ENCODE data around the gene GRIN2A. TPM values are rescaled to one million over a fixed set of nuclear protein-coding genes. Genes with fewer than 3 reads are reported as not detected.
A peak's percentile ranks its signal among the peaks of the same experiment; 100 is the strongest.
"Not testable (repeated sequence)": the region's sequence is repeated elsewhere in the genome, so short reads cannot be mapped to it uniquely, and the experiment has no call there.

The GRIN2A gene
- total and polyA plus RNA-seq, 4 experiments from 2014 or later: not detected

GRCh38 chr16:9898555-9898954 lies 283.7 kb downstream of the GRIN2A start:
- H3K27ac Mint-ChIP-seq: no peak overlapping the region
- intact Hi-C loops (cut with micrococcal nuclease): no loop called here

GRCh38 chr16:9898124-9898523 lies 284.1 kb downstream of the GRIN2A start:
- Mint-ChIP-seq H3K9me3 (peaks cover 0 to 17% (median 3%) of the 10 kb centered on the region in 8 donors), H3K27me3 (peaks cover 0 to 1% of the 10 kb centered on the region in 2 donors), H3K4me1 (peaks cover 0 to 2% (median 0%) of the 10 kb centered on the region in 4 donors), H3K27ac (no peak overlapping the region), H3K4me3 (no peak overlapping the region), H3K36me3 (no peaks in the 10 kb centered on the region)
- no peak for DNase-seq
- H3K4me1 ChIP-seq (ENCODE audit: insufficient read depth, low read length): no peaks in the 10 kb centered on the region
- H3K4me3 ChIP-seq (ENCODE audit: low read length in 2 of 2): no peak overlapping the region
- ChIA-PET CTCF (ENCODE audit: partially characterized antibody) (no interaction called here), POLR2A (ENCODE audit: partially characterized antibody) (no interaction called here)
- H3K36me3 ChIP-seq (ENCODE audit: insufficient read depth, low read length): no peaks in the 10 kb centered on the region
- intact Hi-C loops (cut with micrococcal nuclease): no loop called here
- H3K27ac ChIP-seq (ENCODE audit: low read depth, low read length): no peak overlapping the region
- peaks cover 0 to 5% of the 10 kb centered on the region in 2 donors for H3K9me3 ChIP-seq (ENCODE audit: control insufficient read depth in 1 of 2, low read length in 2 of 2)
- no peaks in the 10 kb centered on the region for H3K27me3 ChIP-seq (ENCODE audit: insufficient read depth, low read length)

More at GRCh38 chr16:9898555-9898954, 283.7 kb downstream of the GRIN2A start:
- peaks cover 0 to 21% (median 4%) of the 10 kb centered on the region in 8 donors for H3K9me3 Mint-ChIP-seq
- Histone ChIP-seq H3K27me3 (ENCODE audit: insufficient read depth, low read length) (no peaks in the 10 kb centered on the region), H3K27ac (ENCODE audit: low read depth, low read length) (no peak overlapping the region), H3K4me3 (ENCODE audit: low read length in 2 of 2) (no peak overlapping the region), H3K36me3 (ENCODE audit: insufficient read depth, low read length) (no peaks in the 10 kb centered on the region), H3K9me3 (ENCODE audit: control insufficient read depth in 1 of 2, low read length in 2 of 2) (peaks cover 0 to 5% of the 10 kb centered on the region in 2 donors), H3K4me1 (ENCODE audit: insufficient read depth, low read length) (no peaks in the 10 kb centered on the region)
- ChIA-PET CTCF (ENCODE audit: partially characterized antibody) (no interaction called here), POLR2A (ENCODE audit: partially characterized antibody) (no interaction called here)
- H3K4me1 Mint-ChIP-seq: peaks cover 0 to 2% (median 0%) of the 10 kb centered on the region in 4 donors
- H3K4me3 Mint-ChIP-seq: no peak overlapping the region
- peaks cover 0 to 1% of the 10 kb centered on the region in 2 donors for H3K27me3 Mint-ChIP-seq
- H3K36me3 Mint-ChIP-seq: no peaks in the 10 kb centered on the region
- no peak for DNase-seq

GRCh38 chr16:9895817-9896216 lies 286.4 kb downstream of the GRIN2A start:
- no peaks in the 10 kb centered on the region for H3K27me3 Mint-ChIP-seq
- H3K27ac Mint-ChIP-seq: no peak overlapping the region
- intact Hi-C loops (cut with micrococcal nuclease): no loop called here
- no peak overlapping the region for H3K27ac ChIP-seq (ENCODE audit: low read depth, low read length)
- no peaks in the 10 kb centered on the region for H3K27me3 ChIP-seq (ENCODE audit: insufficient read depth, low read length)
- H3K4me3 Mint-ChIP-seq: no peak overlapping the region
- H3K36me3 ChIP-seq (ENCODE audit: insufficient read depth, low read length): no peaks in the 10 kb centered on the region
- peaks cover 0 to 17% (median 4%) of the 10 kb centered on the region in 8 donors for H3K9me3 Mint-ChIP-seq
- no peak for DNase-seq
- POLR2A ChIA-PET (ENCODE audit: partially characterized antibody): no interaction called here
- CTCF ChIA-PET (ENCODE audit: partially characterized antibody): no interaction called here
- H3K9me3 ChIP-seq (ENCODE audit: control insufficient read depth in 1 of 2, low read length in 2 of 2): peaks cover 0 to 5% of the 10 kb centered on the region in 2 donors
- H3K4me1 ChIP-seq (ENCODE audit: insufficient read depth, low read length): no peaks in the 10 kb centered on the region
- H3K36me3 Mint-ChIP-seq: no peaks in the 10 kb centered on the region
- H3K4me3 ChIP-seq (ENCODE audit: low read length in 2 of 2): no peak overlapping the region
- peaks cover 0 to 2% (median 0%) of the 10 kb centered on the region in 4 donors for H3K4me1 Mint-ChIP-seq

GRCh38 chr16:9885876-9886275 lies 296.4 kb downstream of the GRIN2A start:
- no peaks in the 10 kb centered on the region for H3K4me1 ChIP-seq (ENCODE audit: insufficient read depth, low read length)
- Mint-ChIP-seq H3K36me3 (no peaks in the 10 kb centered on the region), H3K9me3 (peaks cover 0 to 5% (median under 1%) of the 10 kb centered on the region in 8 donors), H3K4me1 (no peaks in the 10 kb centered on the region), H3K4me3 (no peak overlapping the region), H3K27me3 (no peaks in the 10 kb centered on the region), H3K27ac (no peak overlapping the region)
- H3K4me3 ChIP-seq (ENCODE audit: low read length in 2 of 2): no peak overlapping the region
- no peaks in the 10 kb centered on the region for H3K36me3 ChIP-seq (ENCODE audit: insufficient read depth, low read length)
- DNase-seq: no peak
- ChIA-PET POLR2A (ENCODE audit: partially characterized antibody) (no interaction called here), CTCF (ENCODE audit: partially characterized antibody) (no interaction called here)
- no peaks in the 10 kb centered on the region for H3K9me3 ChIP-seq (ENCODE audit: control insufficient read depth in 1 of 2, low read length in 2 of 2)
- H3K27ac ChIP-seq (ENCODE audit: low read depth, low read length): no peak overlapping the region
- no peaks in the 10 kb centered on the region for H3K27me3 ChIP-seq (ENCODE audit: insufficient read depth, low read length)
- intact Hi-C loops (cut with micrococcal nuclease): no loop called here

GRCh38 chr16:9885467-9885866 lies 296.8 kb downstream of the GRIN2A start:
- CTCF ChIA-PET (ENCODE audit: partially characterized antibody): no interaction called here
- Mint-ChIP-seq H3K27me3 (no peaks in the 10 kb centered on the region), H3K9me3 (peaks cover 0 to 5% (median under 1%) of the 10 kb centered on the region in 8 donors), H3K36me3 (no peaks in the 10 kb centered on the region), H3K4me3 (no peak overlapping the region), H3K27ac (no peak overlapping the region), H3K4me1 (no peaks in the 10 kb centered on the region)
- Histone ChIP-seq H3K36me3 (ENCODE audit: insufficient read depth, low read length) (no peaks in the 10 kb centered on the region), H3K9me3 (ENCODE audit: control insufficient read depth in 1 of 2, low read length in 2 of 2) (no peaks in the 10 kb centered on the region), H3K4me1 (ENCODE audit: insufficient read depth, low read length) (no peaks in the 10 kb centered on the region), H3K27me3 (ENCODE audit: insufficient read depth, low read length) (no peaks in the 10 kb centered on the region), H3K4me3 (ENCODE audit: low read length in 2 of 2) (no peak overlapping the region), H3K27ac (ENCODE audit: low read depth, low read length) (no peak overlapping the region)
- DNase-seq: no peak
- intact Hi-C loops (cut with micrococcal nuclease): no loop called here
- POLR2A ChIA-PET (ENCODE audit: partially characterized antibody): no interaction called here

- intact Hi-C loops (cut with micrococcal nuclease); H3K4me3 Mint-ChIP-seq; H3K27me3 Mint-ChIP-seq; H3K4me1 Mint-ChIP-seq; H3K4me1 ChIP-seq (ENCODE audit: insufficient read depth, low read length); H3K4me3 ChIP-seq (ENCODE audit: low read length in 2 of 2); H3K27ac ChIP-seq (ENCODE audit: low read depth, low read length); H3K27me3 ChIP-seq (ENCODE audit: insufficient read depth, low read length); H3K36me3 Mint-ChIP-seq; DNase-seq; H3K27ac Mint-ChIP-seq; POLR2A ChIA-PET (ENCODE audit: partially characterized antibody); H3K9me3 ChIP-seq (ENCODE audit: control insufficient read depth in 1 of 2, low read length in 2 of 2); H3K36me3 ChIP-seq (ENCODE audit: insufficient read depth, low read length); CTCF ChIA-PET (ENCODE audit: partially characterized antibody); H3K9me3 Mint-ChIP-seq: not testable (repeated sequence)
Measured at GRCh38 chr16:9875981-9876380, 306.2 kb downstream of the GRIN2A start.

- ChIA-PET CTCF (ENCODE audit: partially characterized antibody) (no interaction called here), POLR2A (ENCODE audit: partially characterized antibody) (no interaction called here)
- H3K27ac ChIP-seq (ENCODE audit: low read depth, low read length): no peak overlapping the region
- Mint-ChIP-seq H3K27ac (no peak overlapping the region), H3K4me3 (no peak overlapping the region), H3K36me3 (no peaks in the 10 kb centered on the region), H3K4me1 (no peaks in the 10 kb centered on the region), H3K27me3 (peaks cover 2 to 3% of the 10 kb centered on the region in 2 donors), H3K9me3 (peaks cover 0 to 6% (median under 1%) of the 10 kb centered on the region in 8 donors)
- H3K9me3 ChIP-seq (ENCODE audit: control insufficient read depth in 1 of 2, low read length in 2 of 2): no peaks in the 10 kb centered on the region
- no peaks in the 10 kb centered on the region for H3K4me1 ChIP-seq (ENCODE audit: insufficient read depth, low read length)
- no peaks in the 10 kb centered on the region for H3K36me3 ChIP-seq (ENCODE audit: insufficient read depth, low read length)
- H3K27me3 ChIP-seq (ENCODE audit: insufficient read depth, low read length): no peaks in the 10 kb centered on the region
- DNase-seq: no peak
- intact Hi-C loops (cut with micrococcal nuclease): no loop called here
- no peak overlapping the region for H3K4me3 ChIP-seq (ENCODE audit: low read length in 2 of 2)
Measured at GRCh38 chr16:9874219-9874618, 308.0 kb downstream of the GRIN2A start.

GRCh38 chr16:9870962-9871361 lies 311.3 kb downstream of the GRIN2A start:
- no peaks in the 10 kb centered on the region for H3K9me3 ChIP-seq (ENCODE audit: control insufficient read depth in 1 of 2, low read length in 2 of 2)
- DNase-seq: no peak
- ChIA-PET CTCF (ENCODE audit: partially characterized antibody) (no interaction called here), POLR2A (ENCODE audit: partially characterized antibody) (no interaction called here)
- Mint-ChIP-seq H3K4me1 (no peaks in the 10 kb centered on the region), H3K4me3 (peak overlapping the region in 1 of 8 donors; percentile 32), H3K27ac (no peak overlapping the region), H3K9me3 (peaks cover 0 to 6% (median under 1%) of the 10 kb centered on the region in 8 donors), H3K27me3 (peaks cover 2 to 3% of the 10 kb centered on the region in 2 donors), H3K36me3 (no peaks in the 10 kb centered on the region)
- H3K4me1 ChIP-seq (ENCODE audit: insufficient read depth, low read length): no peaks in the 10 kb centered on the region
- H3K27me3 ChIP-seq (ENCODE audit: insufficient read depth, low read length): no peaks in the 10 kb centered on the region
- intact Hi-C loops (cut with micrococcal nuclease): no loop called here
- H3K4me3 ChIP-seq (ENCODE audit: low read length in 2 of 2): no peak overlapping the region
- H3K36me3 ChIP-seq (ENCODE audit: insufficient read depth, low read length): no peaks in the 10 kb centered on the region
- no peak overlapping the region for H3K27ac ChIP-seq (ENCODE audit: low read depth, low read length)
